Neural crest cell (in vitro differentiated cells): Measurements from ENCODE around the gene TNRC6B. TPM values are rescaled to one million over a fixed set of nuclear protein-coding genes. Genes with fewer than 3 reads are reported as not detected.
A peak's percentile ranks its signal among the peaks of the same experiment; 100 is the strongest.
"Not testable (repeated sequence)": the region's sequence is repeated elsewhere in the genome, so short reads cannot be mapped to it uniquely, and the experiment has no call there.

Experiments
- DNase-seq: peaks from one replicate; pipeline ENCODE4 v3.0.0; 2021; ENCODE audit warnings: low read depth, mixed read lengths, low spot score
- H3K27ac Mint-ChIP-seq: one replicate; pipeline ENCODE4 v1.8.0; 2021; ENCODE audit warnings: mild to moderate bottlenecking, mixed read lengths; ENCODE audit not compliant: unreplicated experiment
- H3K27me3 Mint-ChIP-seq: 2 replicates; pipeline ENCODE4 v1.8.0; 2021; ENCODE audit warnings: low read depth, mild to moderate bottlenecking, mixed read lengths
- H3K36me3 Mint-ChIP-seq: 2 replicates; pipeline ENCODE4 v1.8.0; 2021; ENCODE audit warnings: low read depth, mild to moderate bottlenecking, mixed read lengths
- H3K4me1 Mint-ChIP-seq: 2 replicates; pipeline ENCODE4 v1.8.0; 2021; ENCODE audit warnings: mixed read lengths
- H3K4me3 Mint-ChIP-seq: one replicate; pipeline ENCODE4 v1.8.0; 2021; ENCODE audit warnings: mild to moderate bottlenecking, mixed read lengths
- H3K9me3 Mint-ChIP-seq: 2 replicates; pipeline ENCODE4 v1.8.0; 2021; ENCODE audit warnings: mixed read lengths
- CTCF ChIP-seq: fragments of 200-600 bp; sonication (generic); conservative IDR thresholded peaks from 2 replicates; pipeline ENCODE4 v1.5.0; 2021; ENCODE audit warnings: antibody characterized with exemption, mild to moderate bottlenecking
- total RNA-seq: library from RNA; stranded (reverse); gene quantifications from 2 replicates; pipeline ENCODE4 v1.2.1, GENCODE V29; 2021

The TNRC6B gene
- total RNA-seq, 1 donor from 2014 or later: 36.8 TPM

DNA sequence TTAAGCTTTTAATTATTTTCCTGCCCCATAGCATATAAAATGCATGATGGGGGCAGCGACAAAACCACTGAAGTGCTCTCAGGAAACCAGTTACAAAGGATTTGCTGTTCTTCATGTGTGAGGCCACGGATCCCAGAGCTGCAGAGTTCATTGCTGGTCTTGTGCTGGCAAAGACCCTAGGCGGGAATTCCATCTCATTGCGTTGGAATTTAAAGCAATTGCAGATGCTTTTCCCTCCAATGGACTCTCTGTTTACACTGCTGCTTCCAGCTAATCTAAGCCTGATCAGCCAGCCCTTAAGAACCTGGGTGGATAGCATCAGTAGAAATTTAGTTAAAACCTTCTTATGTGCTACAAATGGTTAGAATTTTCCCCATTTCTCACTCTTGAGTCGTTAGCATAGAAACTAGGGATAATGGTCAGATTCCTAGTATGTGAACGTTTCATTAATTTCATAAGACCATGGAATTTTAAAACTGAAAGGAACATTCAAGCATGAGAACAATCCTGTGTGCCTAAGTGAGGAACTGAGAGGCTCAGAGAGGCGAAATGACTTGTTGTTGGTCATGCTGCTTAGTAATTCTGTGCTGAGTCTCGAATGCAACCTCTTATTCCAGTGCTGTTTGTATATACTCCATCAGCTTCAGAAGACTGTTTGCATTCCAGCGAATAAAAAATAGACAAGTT is 132.5 kb downstream of the TNRC6B start:
- peaks cover 7% of the 10 kb centered on the region for H3K4me1 Mint-ChIP-seq

DNA sequence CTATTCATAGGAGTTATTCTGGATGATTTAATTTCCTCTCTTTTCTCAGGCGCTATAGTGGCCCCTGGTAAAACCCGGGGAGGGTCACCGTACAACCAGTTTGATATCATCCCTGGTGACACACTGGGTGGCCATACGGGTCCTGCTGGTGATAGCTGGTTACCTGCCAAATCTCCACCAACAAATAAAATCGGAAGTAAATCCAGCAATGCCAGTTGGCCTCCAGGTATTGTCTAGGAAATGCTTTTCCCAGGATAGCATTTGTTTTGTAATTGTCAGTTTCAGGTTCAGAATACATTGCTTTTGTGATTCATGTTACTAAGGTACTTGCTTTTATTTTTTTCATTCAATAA is 133.0 kb downstream of the TNRC6B start:
- Mint-ChIP-seq H3K4me3 (peak overlapping the region; percentile 12), H3K36me3 (peaks cover 29% of the 10 kb centered on the region), H3K27ac (peak overlapping the region; percentile 80), H3K4me1 (peaks cover 7% of the 10 kb centered on the region), H3K9me3 (no peaks in the 10 kb centered on the region), H3K27me3 (no peaks in the 10 kb centered on the region)
- no peak for DNase-seq
- no peak for TF ChIP-seq CTCF

More for the DNA sequence above, 132.5 kb downstream of the TNRC6B start:
- Mint-ChIP-seq H3K4me3 (no peak overlapping the region), H3K27me3 (no peaks in the 10 kb centered on the region), H3K27ac (peak overlapping the region; percentile 80), H3K9me3 (no peaks in the 10 kb centered on the region), H3K36me3 (peaks cover 27% of the 10 kb centered on the region)
- no peak for DNase-seq
- TF ChIP-seq CTCF: no peak

DNA sequence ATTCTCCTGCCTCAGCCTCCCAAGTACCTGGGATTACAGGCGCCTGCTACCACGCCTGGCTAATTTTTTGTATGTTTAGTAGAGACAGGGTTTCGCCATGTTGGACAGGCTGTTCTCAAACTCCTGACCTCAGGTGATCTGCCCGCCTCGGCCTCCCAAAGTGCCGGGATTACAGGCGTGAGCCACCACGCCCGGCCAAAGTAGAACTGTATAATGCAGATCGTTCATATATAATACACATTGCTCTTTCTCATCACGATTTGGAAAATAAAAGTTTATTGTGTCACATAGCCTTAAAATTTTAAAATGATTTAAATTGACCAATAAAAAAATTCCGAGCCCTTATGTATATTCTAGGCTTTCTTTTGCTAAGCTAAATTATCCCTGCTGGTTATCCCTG is 133.9 kb downstream of the TNRC6B start:
- not testable (repeated sequence) for DNase-seq, H3K9me3 Mint-ChIP-seq, H3K27me3 Mint-ChIP-seq, H3K4me3 Mint-ChIP-seq, H3K4me1 Mint-ChIP-seq, H3K27ac Mint-ChIP-seq
- H3K36me3 Mint-ChIP-seq: peaks cover 30% of the 10 kb centered on the region

- H3K36me3 Mint-ChIP-seq: peaks cover 33% of the 10 kb centered on the region
- TF ChIP-seq CTCF: no peak
- H3K27ac Mint-ChIP-seq: no peak overlapping the region
- H3K27me3 Mint-ChIP-seq: no peaks in the 10 kb centered on the region
- DNase-seq: no peak
- H3K4me1 Mint-ChIP-seq: peaks cover 7% of the 10 kb centered on the region
- no peak overlapping the region for H3K4me3 Mint-ChIP-seq
- no peaks in the 10 kb centered on the region for H3K9me3 Mint-ChIP-seq
Observed at GRCh38 chr22:40312050-40312449, 134.3 kb downstream of the TNRC6B start.

GRCh38 chr22:40313007-40313406 is 135.3 kb downstream of the TNRC6B start:
- H3K4me1 Mint-ChIP-seq: peaks cover 7% of the 10 kb centered on the region
- H3K27me3 Mint-ChIP-seq: no peaks in the 10 kb centered on the region
- H3K36me3 Mint-ChIP-seq: peaks cover 37% of the 10 kb centered on the region
- DNase-seq: no peak
- H3K27ac Mint-ChIP-seq: no peak overlapping the region
- no peaks in the 10 kb centered on the region for H3K9me3 Mint-ChIP-seq
- no peak overlapping the region for H3K4me3 Mint-ChIP-seq
- no peak for TF ChIP-seq CTCF

DNA sequence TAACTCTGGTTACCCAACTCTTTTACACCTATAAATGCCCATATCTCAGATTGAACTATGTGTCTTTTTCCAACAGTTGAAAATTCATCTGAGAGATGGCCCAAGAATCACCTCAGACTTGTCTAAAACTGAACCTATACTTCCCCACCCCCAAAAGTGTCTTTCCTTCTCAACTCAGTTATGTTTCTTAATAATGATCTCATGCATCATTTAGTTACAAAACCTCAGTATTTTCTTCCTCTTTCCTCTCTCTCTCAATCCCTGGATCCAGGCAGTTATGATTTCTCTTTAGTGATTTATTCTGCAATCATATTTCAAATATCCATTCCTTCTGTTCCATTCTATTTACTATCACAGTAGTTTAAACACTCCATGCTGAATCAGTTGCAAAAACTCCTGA is 136.3 kb downstream of the TNRC6B start:
- Mint-ChIP-seq H3K9me3 (no peaks in the 10 kb centered on the region), H3K27me3 (no peaks in the 10 kb centered on the region), H3K4me3 (no peak overlapping the region), H3K36me3 (peaks cover 37% of the 10 kb centered on the region), H3K27ac (no peak overlapping the region), H3K4me1 (peaks cover 7% of the 10 kb centered on the region)
- no peak for TF ChIP-seq CTCF
- DNase-seq: no peak
